ENCODE results near the gene CHRM4.

DNA sequence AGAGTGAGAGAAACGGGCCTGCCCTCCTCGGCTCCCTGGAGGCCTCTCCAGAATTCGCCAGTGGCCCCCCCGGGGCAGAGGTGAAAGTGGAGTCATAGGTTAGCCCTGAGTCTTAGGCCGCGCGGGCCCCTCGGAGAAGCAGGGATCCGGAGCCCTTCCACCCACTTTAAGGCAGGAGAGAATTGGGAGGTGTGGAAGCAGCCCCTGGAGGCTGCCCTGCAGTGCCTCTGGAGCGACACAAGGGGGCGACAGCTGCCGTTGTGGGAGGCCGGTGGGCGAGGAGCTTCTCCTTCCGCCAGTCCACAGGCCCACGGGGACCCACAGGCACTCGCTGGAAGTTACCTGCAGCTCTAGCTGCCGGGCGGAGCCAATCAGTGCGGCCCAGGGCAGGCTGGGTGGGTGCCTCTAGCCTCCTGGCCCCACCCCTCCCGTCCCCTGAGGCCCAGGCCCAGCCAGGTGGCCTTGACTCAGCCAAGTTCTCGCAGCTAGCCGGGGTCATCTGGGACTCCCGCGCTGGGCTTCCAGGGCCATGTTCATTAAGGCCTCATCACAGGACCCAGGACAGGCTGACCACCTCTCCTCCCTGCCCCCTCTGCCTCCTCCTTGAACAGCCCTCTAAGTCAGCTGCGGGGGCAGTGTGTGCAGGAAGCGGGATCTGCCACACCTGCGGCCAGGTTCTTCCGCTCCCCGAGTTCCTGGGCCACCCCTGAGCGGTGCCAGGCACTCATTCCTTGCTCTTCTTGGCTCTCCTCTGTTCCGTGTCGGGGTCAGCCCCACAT, 39.3 kb downstream of the CHRM4 start:
- TF ChIP-seq, protein P1, sequence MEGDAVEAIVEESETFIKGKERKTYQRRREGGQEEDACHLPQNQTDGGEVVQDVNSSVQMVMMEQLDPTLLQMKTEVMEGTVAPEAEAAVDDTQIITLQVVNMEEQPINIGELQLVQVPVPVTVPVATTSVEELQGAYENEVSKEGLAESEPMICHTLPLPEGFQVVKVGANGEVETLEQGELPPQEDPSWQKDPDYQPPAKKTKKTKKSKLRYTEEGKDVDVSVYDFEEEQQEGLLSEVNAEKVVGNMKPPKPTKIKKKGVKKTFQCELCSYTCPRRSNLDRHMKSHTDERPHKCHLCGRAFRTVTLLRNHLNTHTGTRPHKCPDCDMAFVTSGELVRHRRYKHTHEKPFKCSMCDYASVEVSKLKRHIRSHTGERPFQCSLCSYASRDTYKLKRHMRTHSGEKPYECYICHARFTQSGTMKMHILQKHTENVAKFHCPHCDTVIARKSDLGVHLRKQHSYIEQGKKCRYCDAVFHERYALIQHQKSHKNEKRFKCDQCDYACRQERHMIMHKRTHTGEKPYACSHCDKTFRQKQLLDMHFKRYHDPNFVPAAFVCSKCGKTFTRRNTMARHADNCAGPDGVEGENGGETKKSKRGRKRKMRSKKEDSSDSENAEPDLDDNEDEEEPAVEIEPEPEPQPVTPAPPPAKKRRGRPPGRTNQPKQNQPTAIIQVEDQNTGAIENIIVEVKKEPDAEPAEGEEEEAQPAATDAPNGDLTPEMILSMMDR (IDR thresholded peaks at IDR 0.05) = peak; percentile 81
- no peak for TF ChIP-seq ZFX (IDR thresholded peaks at IDR 0.05; ENCODE audit: borderline replicate concordance)

Measured in 22Rv1 (cell line).